ENCODE data around the gene PRIM2.
"Not testable (repeated sequence)": the region's sequence is repeated elsewhere in the genome, so short reads cannot be mapped to it uniquely, and the experiment has no call there.

Gene PRIM2

GRCh38 chr6:57368965-57369731 is 51.7 kb downstream of the PRIM2 start:
- not testable (repeated sequence) for DNase-seq

GRCh38 chr6:57371779-57372178 is 54.3 kb downstream of the PRIM2 start:
- not testable (repeated sequence) for DNase-seq

- not testable (repeated sequence) for DNase-seq
These were observed 57.3 kb downstream of the PRIM2 start for GRCh38 chr6:57374764-57375163.

DNA sequence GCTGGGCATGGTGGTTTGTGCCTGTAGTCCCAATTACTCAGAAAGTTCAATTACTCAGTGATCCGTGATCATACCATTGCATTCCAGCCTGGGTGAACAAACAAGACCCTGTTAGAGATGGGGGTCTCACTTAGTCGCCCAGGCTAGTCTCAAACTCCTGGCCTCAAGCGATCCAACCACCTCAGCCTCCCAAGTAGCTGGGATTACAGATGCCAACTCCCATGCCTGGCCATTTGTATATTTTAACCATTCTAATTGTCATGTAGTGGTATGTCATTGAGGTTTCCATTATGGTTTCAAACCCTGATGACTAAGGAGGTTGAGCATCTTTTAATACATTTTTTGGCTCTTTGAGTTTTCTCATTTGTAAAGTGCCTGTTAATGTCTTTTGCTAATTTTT is 58.7 kb downstream of the PRIM2 start:
- not testable (repeated sequence) for DNase-seq

DNA sequence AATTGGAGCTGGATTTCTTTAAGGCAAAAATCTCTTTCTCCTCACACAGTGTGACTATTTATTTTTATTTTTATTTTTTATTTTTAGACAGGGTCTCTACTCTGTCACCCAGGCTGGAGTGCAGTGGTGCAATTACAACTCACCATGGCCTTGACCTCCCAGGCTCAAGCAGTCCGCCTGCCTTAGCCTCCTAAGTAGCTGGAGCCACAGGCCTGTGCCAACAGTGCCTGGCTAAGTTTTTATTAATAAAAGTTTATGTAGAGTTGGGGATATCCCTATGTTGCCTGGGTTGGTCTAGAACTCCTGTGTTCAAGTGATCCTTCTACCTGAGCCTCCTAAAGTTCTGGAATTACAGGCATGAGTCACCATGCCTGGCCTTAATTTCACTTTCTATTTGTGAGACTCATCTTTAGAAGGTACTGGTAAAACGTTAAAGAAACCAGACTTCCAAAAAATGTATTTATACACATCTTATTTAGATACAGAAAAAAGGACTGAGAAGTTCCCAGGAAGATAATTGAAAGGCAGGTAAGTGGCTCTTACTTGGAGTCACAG is 71.7 kb downstream of the PRIM2 start:
- DNase-seq, result not testable (repeated sequence)

GRCh38 chr6:57390818-57391217 is 73.4 kb downstream of the PRIM2 start:
- not testable (repeated sequence) for DNase-seq

DNA sequence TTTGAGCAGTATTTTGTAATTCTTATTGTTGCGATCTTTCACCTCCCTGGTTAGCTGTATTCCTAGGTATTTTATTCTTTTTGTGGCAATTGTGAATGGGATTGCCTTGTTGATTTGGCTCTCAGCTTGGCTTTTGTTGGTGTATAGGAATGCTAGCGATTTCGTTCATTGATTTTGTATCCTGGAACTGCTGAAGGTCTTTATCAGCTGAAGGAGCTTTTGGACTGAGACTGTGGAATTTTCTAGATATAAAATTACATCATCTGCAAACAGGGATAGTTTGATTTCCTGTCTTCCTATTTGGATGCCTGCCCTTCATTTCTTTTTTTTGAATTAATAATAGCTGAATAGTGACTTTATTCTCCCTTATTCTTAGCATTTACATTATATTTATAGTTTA is 74.6 kb downstream of the PRIM2 start:
- not testable (repeated sequence) for DNase-seq

- DNase-seq, result not testable (repeated sequence)
These were observed 101.9 kb downstream of the PRIM2 start for GRCh38 chr6:57419341-57419740.

GRCh38 chr6:57421503-57421902 is 104.1 kb downstream of the PRIM2 start:
- no peak for DNase-seq

DNA sequence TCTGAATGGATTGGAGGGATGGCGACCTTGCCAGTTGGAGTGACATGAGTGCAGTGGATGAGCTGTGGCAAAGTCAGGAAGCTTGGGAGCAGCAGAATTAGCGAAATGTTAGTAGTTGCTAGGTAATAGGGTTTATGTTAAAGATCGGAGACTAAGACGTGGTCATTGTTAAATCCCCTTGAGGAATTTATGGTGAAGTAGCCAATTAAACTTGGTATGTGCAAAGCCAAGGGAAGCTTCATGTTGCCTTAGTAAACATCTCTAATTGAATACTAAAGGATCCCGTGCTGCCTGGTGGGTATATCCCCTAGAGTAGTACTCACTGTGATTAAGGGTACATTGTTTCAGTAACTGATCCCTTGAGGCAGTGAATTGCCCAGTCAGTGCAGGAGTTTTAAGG is 106.0 kb downstream of the PRIM2 start:
- no peak for DNase-seq

DNA sequence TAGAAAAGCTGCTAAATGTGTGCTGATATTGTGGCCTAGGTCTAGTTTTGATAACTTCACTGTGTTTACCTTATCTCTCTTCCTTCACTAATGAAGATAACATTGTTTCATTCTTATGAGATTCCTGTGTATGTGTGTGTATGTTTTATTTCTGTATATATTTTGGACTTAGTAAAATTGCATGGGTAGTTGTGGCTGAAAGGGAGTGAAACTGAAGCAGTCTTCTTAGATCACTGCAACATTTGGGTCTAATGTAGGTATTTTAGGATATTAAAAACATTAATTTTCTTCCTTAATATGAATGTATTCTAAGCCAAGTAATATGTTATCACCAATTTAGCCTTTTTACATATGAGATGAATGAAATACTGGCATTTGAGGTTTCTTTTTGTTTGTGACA is 114.3 kb downstream of the PRIM2 start:
- not testable (repeated sequence) for DNase-seq

- DNase-seq, result no peak
These were observed 114.7 kb downstream of the PRIM2 start for GRCh38 chr6:57432157-57432556.

DNA sequence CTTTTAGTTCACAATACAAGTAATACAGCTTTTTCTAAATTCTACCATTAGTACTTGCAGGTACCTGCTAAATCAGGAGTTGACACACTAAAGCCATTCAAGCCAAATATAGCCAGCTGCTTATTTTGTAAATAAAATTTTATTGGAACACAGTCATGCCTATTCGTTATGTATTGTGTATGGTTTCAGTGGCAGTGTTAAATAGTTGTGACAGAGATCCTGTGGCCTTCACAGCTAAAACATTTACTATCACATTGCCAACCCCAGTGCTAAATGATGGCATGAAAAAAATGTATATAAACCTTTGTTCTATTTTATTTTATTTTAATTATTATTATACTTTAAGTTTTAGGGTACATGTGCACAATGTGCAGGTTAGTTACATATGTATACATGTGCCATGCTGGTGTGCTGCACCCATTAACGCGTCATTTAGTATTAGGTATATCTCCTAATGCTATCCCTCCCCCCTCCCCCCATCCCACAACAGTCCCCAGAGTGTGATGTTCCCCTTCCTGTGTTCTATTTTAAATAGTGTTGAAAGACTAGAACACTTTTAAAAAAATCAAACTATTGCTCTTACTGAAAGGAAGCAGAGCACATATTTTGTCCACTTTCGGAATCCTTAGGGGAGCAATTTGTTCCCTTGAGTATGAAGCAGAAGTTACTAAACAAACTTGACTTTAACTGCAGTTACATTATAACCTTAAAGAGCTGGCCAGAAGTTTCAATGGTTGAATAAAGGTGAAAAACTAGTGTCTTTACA is 115.7 kb downstream of the PRIM2 start:
- DNase-seq, result no peak

DNA sequence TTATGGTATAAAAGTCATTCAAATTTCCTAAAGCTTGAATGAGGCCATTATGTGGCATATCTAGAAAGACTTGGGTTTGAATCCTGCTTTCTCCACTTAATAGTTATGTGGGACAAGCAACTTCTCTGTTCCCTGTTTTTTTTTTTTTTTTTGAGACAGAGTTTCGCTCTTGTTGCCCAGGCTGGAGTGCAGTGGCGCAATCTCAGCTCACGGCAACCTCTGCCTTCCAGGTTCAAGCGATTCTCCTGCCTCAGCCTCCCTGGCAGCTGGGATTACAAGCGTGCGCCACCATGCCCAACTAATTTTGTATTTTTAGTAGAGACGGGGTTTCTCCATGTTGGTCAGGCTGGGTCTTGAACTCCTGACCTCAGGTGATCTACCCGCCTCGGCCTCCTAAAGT is 116.4 kb downstream of the PRIM2 start:
- not testable (repeated sequence) for DNase-seq

DNA sequence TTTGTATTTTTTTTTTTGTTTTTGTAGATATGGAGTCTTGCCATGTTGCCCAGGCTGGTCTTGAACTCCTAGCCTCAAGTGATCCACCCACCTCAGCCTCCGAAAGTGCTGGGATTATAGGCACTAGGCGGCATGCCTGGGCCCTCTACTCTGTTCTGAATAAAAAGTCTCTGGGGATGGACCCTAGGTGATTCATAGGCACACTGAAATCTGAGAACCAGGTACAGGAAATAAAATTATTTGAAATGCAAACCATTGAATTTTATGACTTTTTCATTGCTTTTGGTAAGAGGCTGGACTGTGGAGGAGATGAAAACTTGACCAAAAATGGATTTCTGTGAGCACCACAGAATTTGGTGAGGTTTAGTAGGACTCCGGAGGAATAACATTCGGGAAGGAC is 117.5 kb downstream of the PRIM2 start:
- DNase-seq, result no peak

GRCh38 chr6:57435475-57436160 is 118.2 kb downstream of the PRIM2 start:
- DNase-seq, result no peak

GRCh38 chr6:57440735-57441134 is 123.3 kb downstream of the PRIM2 start:
- DNase-seq, result not testable (repeated sequence)

DNA sequence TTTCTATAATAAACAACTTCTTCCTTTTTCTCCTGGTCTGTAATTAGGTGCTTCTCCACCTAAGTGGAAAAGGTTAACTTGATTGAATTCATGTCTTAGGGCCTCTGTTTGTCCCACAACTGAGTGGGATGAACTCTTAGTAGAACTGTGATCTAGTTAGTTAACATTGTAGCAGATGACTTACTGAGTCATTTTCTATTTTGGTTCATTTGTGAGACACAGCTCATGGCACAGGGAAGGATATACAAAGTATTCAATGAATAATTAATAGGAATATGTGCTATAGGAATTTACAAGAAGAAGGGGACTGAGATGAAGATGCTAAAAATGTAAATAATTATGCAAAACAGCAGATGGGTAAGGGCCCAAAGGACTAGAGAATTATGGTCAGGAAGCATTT is 124.7 kb downstream of the PRIM2 start:
- not testable (repeated sequence) for DNase-seq

GRCh38 chr6:57443181-57443580 is 125.8 kb downstream of the PRIM2 start:
- DNase-seq, result not testable (repeated sequence)

GRCh38 chr6:57444787-57445186 is 127.4 kb downstream of the PRIM2 start:
- DNase-seq, result not testable (repeated sequence)

DNA sequence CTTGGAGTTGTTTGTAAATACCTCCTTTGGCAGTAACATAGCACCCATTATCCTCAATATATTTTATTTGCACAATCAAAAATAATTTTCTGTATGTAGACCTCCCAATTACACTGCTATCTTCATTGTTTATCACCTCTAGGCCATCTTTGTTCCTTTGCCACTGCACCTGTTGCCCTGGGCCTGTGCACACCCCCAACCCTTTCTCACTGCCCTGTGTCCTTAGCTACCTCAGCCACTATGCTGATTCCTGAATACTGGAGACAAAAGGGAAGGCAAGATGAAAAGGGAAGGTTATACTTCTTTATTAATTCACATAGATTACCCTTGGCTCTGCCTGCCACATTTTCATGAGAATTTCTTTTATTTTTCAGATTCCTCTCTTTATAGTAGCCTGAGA is 127.9 kb downstream of the PRIM2 start:
- not testable (repeated sequence) for DNase-seq

- not testable (repeated sequence) for DNase-seq
These were observed 128.5 kb downstream of the PRIM2 start for GRCh38 chr6:57445790-57446468.
